Tibial nerve (tissue), 3 donors: ENCODE data around the gene PPP4R4.

ENCODE experiments used
- POLR2A ChIP-seq, 2 donors: fragments of 450-650 bp; IDR thresholded peaks; one replicate each; pipeline ENCODE4 v1.6.1; 2017; ENCODE audit warnings: antibody characterized with exemption in 2 of 2, mild to moderate bottlenecking in 2 of 2, moderate library complexity in 2 of 2
- TF ChIP-seq, protein P1 (sequence below), 5 experiments: fragments of 200-600 bp in 3 of 5; fragments of 450-650 bp in 2 of 5; sonication (generic) in 3 of 5; IDR thresholded peaks; one replicate each; pipeline ENCODE4 v1.5.1; 2016 to 2019; ENCODE audit warnings: antibody characterized with exemption in 5 of 5, mild to moderate bottlenecking in 3 of 5, moderate library complexity in 2 of 5

- no peak for TF ChIP-seq POLR2A (IDR thresholded peaks at IDR 0.05)
- TF ChIP-seq, protein P1, sequence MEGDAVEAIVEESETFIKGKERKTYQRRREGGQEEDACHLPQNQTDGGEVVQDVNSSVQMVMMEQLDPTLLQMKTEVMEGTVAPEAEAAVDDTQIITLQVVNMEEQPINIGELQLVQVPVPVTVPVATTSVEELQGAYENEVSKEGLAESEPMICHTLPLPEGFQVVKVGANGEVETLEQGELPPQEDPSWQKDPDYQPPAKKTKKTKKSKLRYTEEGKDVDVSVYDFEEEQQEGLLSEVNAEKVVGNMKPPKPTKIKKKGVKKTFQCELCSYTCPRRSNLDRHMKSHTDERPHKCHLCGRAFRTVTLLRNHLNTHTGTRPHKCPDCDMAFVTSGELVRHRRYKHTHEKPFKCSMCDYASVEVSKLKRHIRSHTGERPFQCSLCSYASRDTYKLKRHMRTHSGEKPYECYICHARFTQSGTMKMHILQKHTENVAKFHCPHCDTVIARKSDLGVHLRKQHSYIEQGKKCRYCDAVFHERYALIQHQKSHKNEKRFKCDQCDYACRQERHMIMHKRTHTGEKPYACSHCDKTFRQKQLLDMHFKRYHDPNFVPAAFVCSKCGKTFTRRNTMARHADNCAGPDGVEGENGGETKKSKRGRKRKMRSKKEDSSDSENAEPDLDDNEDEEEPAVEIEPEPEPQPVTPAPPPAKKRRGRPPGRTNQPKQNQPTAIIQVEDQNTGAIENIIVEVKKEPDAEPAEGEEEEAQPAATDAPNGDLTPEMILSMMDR (IDR thresholded peaks at IDR 0.05): peak in 1 of 5 experiments; percentile 4
Observed at GRCh38 chr14:94129758-94130414, 44.2 kb upstream of the PPP4R4 start.
